ENCODE results near the gene DCLRE1C.
"Not testable (repeated sequence)": the region's sequence is repeated elsewhere in the genome, so short reads cannot be mapped to it uniquely, and the experiment has no call there.

The DCLRE1C gene

GRCh38 chr10:14879124-14879927, 74.6 kb downstream of the DCLRE1C start:
- no peak for DNase-seq

GRCh38 chr10:14878266-14879123, 75.4 kb downstream of the DCLRE1C start, which contains the start of gene SUV39H2:
SUV39H2 (plus strand) TSS chr10:14878866; CDS start chr10:14878889, 23 bp downstream.
- peak; percentile 92 for DNase-seq

- no peak for DNase-seq
Observed at GRCh38 chr10:14876764-14877163, 77.1 kb downstream of the DCLRE1C start.

DNA sequence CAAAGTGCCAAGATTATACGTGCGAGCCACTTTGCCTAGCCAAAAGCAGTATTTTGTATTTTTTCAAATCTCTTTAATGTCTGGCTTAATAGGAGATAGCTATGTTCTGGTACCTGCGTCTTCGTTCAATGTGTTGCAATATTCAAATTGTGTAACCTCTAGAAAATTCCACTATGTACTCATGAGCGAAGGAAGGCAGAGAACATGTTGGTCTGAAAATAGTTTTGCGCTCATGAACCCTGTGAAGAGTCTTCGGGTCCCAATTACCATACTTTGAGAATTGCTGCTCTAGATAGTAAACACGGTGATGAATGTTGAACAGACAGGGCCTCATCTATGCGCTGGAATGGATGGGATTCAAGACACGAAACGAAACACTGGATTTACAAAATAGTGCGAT, 78.0 kb downstream of the DCLRE1C start:
- no peak for DNase-seq

DNA sequence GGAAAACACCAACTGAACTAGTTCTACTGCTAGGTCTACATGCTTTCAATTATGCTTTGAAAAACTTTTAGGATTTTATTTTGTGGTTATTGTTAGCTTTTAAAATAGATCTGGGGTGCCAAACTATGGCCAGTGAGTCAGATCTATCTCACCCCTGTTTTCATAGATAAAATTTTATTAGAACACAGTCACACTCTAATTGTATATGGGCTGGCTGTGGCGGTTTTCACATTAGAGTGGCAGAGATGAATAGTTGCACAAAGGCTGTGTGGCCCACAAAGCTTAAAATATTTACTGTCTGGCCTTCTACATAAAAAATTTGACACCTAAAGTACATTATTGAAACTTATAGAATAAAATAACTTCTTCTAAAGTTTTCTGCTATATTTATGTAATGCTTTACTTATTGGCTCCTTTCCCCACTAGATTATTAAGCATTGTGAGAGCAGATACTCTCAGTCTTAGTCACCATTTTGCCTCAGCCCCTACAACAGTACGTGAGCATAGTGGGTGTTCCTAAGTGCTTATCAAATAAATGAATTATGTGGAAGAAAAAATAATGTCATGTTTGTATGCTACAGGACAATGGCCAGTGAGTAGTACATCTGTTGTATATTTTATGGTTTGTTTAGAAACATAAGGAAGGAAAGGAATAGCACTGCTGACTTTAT, 80.7 kb downstream of the DCLRE1C start:
- no peak for DNase-seq

DNA sequence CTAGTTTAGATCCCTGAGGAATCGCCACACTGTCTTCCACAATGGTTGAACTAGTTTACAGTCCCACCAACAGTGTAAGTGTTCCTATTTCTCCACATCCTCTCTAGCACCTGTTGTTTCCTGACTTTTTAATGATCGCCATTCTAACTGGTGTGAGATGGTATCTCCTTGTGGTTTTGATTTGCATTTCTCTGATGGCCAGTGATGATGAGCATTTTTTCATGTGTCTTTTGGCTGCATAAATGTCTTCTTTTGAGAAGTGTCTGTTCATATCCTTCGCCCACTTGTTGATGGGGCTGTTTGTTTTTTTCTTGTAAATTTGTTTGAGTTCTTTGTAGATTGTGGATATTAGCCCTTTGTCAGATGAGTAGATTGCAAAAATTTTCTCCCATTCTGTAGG, 89.0 kb downstream of the DCLRE1C start:
- not testable (repeated sequence) for DNase-seq

DNA sequence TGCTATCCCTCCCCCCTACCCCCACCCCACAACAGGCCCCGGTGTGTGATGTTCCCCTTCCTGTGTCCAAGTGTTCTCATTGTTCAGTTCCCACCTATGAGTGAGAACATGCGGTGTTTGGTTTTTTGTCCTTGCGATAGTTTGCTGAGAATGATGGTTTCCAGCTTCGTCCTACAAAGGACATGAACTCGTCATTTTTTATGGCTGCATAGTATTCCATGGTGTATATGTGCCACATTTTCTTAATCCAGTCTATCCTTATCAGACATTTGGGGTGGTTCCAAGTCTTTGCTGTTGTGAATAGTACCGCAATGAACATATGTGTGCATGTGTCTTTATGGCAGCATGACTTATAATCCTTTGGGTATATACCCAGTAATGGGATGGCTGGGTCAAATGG, 89.4 kb downstream of the DCLRE1C start:
- DNase-seq, result not testable (repeated sequence)

- no peak for DNase-seq
Observed at GRCh38 chr10:14860791-14861190, 93.1 kb downstream of the DCLRE1C start.

- DNase-seq, result no peak
Observed at GRCh38 chr10:14859775-14860174, 94.1 kb downstream of the DCLRE1C start.

- DNase-seq, result no peak
Observed at GRCh38 chr10:14859043-14859442, 94.9 kb downstream of the DCLRE1C start.

GRCh38 chr10:14858338-14858960, 95.4 kb downstream of the DCLRE1C start:
- no peak for DNase-seq

DNA sequence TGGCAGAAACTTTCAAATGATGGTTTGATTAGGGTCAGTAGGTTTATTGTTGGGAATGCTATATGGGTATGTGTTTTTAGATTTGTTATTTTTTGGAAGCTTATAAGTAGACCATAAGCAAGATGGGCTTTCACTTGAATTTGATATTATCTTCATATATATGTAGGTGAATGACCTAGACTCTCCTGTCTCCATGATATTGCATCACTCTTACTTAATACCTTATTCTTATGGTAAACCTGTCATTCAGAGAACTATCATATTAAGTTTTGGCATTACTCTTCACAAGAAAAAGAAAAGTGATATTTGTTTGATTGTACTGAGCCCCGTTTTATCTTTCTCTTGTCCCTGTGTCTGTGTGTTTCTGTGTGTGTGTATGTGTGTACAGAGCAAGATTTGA, 98.4 kb downstream of the DCLRE1C start:
- no peak for DNase-seq

GRCh38 chr10:14852236-14852635, 101.7 kb downstream of the DCLRE1C start:
- no peak for DNase-seq

Data from hippocampal formation (tissue), 2 donors.